ENCODE data around the gene ERI3.
A peak's percentile ranks its signal among the peaks of the same experiment; 100 is the strongest.
"Not testable (repeated sequence)": the region's sequence is repeated elsewhere in the genome, so short reads cannot be mapped to it uniquely, and the experiment has no call there.

Gene ERI3

DNA sequence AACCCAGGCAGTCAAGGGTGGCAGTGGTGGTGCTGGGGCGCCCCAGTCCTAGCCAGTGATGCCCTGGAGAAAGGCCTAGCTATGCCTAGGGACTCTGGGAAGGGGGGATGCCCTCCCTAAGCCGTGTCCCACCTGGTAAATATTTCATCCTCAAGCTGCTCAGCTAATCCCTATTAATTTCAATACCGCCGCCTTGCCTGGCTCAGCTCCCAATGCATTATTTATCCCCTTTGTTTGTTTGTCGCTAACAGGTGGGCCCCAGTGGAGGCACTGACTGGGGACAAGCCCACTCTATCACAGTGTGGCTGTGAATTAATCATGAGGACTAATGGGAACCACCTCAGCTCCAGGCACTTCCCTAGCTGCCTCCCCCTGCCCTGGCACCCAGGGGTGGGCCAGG is 119.2 kb downstream of the ERI3 start:
- no peak for DNase-seq

DNA sequence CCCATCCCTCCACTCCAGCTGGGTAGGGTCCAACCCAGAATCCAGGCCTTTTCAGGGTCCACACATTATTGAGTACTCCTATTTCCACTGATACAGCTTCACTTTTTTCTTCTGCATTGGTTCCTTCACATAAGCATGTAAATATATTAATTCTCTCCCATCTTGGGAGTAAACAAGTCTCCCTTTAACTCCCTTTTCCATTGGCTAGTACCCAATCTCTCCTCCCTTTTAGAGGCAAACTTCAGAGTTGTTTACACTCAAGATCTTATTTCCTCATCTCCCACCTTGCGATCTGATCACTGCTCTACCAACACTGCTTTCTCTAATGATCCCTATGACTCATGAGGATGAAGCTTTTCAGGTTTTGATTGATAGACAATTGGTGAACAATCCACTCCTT is 121.5 kb downstream of the ERI3 start:
- DNase-seq: no peak

DNA sequence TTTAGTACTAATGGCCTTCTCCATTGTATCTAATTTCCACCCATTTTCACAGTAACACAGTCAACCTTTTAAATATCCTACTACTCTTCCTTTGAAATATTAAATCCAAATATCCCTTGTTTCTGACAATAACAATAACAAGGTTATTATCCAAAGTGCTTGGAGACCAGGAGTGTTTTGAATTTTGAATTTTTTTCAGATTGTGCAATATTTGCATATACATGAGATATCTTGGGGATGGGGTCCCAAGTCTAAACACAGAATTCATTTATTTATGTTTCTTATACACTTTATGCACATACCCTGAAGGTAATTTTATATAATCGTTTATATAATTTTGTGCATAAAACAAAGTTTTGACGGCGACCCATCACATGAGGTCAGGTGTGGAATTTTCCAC is 124.3 kb downstream of the ERI3 start:
- DNase-seq: no peak

DNA sequence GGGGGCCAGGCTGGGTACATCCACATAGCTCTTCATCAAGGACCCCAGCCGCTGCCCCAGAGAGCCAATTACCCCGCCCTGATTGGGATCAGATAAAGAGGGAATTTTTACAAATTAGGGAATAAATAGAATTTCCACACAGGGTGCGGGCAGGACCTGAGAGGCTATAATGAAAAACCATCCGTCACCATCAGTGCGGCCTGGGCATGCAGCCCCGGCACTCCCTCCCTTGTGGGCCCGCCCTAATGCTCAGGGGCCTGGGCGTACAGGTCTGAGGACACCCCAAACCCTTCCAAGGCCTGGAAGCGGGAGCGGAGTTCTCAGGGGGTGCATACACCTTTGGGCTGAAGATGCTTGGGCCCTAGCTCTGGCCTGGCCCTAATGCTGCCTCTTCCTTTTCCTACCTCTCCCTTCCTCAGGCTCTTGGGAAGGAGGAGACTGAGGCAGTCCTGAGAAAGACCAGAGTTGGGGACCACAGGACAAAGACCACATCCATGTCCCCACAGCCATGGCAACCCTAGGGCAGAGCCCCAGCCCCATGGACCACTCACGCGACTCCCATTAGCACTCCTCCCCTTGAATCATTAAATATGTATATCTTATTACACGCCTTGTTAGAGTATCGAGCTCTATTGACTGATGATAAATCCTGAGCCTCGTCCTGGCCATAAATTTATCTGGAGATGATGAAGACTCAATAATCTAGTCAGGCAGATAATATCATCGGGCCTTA is 125.5 kb downstream of the ERI3 start:
- no peak for DNase-seq

DNA sequence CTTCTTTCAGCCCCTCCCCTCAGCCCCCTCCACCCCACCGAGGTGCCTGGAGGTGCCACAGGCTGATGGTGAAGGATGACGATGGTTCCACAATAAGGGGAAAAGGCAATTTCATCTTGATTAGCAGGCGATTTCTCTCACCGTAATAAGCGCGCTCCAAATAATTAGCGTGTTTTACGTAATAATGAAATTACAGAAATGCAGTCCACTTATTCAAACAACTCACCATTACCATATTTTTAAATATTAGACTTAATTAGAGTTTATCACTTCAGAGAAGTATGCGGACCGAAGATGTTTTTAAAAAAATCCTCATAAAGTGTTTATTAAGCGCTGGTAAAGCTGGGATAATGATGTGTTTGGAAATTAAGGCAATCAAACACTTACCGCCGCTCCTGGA is 126.8 kb downstream of the ERI3 start:
- DNase-seq: no peak

DNA sequence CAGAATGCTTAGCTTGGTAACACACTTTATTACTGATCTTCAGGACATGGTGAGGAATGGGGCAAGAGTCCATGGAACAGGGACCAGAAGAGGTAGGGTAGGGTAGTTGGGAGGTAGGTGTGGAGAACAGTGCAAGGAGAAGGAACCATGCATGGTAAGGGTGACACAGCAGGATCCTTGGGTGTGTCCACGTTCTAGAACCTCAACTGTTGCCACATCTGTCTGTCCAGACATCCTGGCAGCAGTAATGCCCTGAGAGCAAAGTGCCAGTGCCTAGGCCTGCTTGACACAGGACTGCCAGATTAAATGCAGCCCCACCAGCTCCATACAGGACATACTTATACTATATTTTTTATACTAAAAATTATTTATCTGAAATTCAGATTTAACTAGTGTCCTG is 127.8 kb downstream of the ERI3 start:
- DNase-seq: no peak

DNA sequence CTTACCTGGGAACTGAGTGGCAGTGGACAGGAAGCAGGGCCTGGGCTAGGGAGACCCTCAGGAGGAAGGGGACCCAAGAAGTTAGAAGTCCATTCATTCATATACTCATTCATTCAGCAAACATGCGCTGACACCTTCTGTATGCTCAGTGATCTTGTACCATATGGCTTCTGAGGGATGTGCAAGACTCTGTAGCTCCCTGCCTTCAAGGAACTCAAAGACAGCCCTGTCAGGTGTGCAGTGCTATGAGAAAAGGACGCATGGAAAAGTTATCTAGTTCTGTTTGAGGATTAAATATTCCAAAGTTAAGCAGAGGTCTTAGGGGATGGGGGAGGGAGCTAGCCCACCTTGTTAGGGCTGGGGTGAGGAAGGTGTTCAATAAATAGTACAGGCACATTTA is 129.3 kb downstream of the ERI3 start:
- no peak for DNase-seq

DNA sequence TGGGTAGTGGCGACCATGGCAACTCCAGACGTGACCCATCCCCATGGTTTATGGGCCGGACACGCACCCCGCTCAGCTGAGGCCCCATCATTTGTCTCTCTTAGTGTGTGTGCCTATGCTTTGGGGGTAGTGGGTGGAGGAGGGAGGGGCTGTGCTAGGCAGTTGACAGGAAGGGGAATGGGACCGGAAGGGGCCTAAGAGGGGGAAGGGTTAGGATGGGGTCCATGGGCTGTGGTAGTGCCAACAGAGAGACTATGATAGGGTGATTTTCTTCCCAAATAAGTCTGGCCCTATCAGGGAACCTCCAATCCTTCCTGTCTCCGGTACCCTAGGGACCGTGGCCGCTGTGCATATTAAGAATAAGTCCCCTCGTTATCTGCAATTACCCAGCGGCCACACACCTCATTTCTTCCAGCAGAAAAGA is 131.9 kb downstream of the ERI3 start:
- DNase-seq: no peak

DNA sequence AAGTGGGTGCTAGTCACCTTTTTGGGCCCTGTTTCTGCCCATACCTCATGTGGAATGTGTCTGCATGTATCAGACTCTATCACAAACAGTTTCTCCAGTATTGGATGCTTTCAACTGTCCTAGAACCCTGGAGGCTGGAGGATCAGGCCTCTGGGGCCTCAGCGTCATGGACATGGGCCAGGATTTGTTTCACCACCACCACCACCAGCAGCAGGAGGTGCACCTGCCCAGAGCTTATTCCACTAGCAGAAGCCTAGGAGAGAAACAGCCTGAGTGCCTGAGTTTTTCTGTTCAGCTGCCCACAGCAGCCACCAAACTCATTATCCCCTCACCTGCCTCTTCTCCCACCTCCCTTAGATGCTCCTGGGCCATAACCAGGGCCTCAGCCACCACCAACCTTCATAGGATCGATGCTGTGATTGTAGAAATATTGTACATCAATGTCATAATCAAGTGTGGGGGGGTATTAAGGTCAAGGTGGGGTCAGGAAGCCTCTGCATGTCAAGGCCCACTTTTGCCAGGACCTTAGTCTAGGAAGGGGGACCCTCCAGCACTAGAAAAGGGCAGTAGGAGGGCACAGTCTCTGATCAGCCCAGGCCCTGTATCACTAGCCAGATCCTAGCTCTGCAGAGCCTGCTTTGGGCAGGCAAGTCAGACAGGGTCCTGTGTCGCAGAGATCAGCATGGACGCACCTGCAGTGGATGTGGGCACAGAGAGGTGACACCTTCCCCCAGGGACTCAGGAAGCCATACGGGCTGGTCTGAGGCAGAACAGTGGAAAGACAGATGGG is 132.5 kb downstream of the ERI3 start:
- no peak for DNase-seq

DNA sequence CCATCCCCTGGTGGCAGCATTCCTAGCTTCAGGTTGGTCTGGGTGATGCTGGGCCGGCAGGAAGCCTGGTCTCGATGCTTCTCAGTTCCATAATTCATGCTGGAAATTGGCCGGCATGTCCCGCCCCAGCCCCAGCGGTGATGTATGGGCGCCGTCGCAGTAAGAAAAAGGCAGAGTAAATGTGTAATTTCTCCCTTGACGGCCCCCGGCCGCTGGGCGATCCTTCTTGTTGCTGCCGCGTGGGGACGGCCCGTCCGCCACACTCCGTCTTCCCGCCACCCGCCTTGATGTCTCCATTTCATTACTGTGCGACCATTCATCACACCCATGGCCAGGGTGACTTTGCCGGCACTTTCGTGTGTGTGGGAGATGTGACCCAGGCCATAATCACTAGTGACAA is 133.3 kb downstream of the ERI3 start:
- DNase-seq: no peak

DNA sequence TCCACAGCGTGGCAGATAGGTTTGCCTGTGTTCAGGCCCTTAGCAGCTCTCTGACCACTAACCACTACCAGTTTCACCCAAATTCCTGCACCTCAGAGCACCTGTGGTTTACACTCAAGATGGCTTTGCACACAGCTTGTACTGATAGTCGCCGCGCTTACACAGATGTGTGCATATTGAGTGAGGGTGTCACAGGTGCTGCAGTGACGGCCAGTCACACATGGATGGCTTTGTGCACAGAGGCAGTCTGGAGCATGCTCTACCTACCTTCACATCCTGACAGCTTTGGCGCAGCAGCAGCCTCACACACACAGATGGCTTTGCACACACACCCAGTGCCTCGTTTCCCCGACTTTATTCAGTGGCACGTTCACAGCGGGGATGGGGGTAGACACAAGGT is 134.3 kb downstream of the ERI3 start:
- no peak for DNase-seq

DNA sequence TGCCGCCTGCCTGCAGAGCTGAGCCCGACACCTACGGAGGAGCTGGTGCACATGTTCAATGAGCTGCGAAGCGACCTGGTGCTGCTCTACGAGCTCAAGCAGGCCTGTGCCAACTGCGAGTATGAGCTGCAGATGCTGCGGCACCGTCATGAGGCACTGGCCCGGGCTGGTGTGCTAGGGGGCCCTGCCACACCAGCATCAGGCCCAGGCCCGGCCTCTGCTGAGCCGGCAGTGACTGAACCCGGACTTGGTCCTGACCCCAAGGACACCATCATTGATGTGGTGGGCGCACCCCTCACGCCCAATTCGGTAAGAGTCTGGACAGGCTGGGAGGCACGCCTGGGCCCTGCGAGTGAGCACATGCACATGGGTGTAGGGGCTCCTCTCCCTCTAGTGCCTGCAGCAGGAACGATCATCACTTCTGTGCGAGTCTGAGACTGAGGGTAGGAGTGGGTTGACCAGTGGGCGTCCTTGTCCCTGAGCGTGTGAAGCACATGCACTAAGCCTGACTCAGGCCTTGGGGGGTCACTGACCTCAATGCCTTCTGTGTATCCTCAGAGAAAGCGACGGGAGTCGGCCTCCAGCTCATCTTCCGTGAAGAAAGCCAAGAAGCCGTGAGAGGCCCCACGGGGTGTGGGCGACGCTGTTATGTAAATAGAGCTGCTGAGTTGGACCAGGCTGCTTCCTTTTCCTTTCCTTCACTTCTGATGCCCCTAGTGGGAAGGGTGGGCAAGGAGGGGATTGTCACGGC is 134.9 kb downstream of the ERI3 start:
- no peak for DNase-seq

DNA sequence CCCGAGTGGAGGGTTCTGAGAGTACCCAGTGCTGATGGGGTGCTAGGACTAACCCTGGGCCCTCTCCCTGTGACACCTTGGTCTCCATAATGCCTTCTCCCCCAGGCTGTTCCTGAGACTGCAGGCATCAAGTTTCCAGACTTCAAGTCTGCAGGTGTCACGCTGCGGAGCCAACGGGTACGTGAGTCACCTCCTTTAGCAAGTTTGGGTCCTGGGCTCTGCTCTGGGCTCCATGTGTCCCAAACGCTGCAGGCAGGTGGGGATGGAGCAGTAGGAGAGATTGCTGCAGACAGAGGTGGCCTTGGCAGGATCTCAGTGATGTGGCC is 135.8 kb downstream of the ERI3 start:
- DNase-seq: no peak

DNA sequence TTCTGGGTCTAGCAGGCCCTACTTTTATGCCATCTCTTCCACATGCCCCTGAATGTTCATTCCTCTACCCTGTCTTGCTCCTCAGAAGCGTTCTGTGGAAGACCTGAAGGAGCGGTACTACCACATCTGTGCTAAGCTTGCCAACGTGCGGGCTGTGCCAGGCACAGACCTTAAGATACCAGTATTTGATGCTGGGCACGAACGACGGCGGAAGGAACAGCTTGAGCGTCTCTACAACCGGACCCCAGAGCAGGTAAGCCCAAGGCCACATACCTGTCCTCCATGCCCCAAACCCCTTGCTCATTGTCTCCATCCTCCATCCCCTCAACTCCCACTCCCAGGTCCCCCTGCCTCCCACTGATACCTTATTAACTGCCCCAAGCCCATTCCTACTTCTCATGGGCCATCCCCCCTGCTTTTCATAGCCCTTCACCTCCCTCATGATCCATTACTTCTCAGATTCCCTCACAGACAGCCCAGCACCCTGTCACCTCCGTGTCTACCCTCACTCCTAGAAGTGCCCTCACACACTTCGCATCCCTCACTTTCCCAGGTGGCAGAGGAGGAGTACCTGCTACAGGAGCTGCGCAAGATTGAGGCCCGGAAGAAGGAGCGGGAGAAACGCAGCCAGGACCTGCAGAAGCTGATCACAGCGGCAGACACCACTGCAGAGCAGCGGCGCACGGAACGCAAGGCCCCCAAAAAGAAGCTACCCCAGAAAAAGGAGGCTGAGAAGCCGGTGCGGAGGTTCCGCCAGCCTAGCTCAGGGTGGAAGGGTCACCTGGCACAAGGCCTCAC is 136.4 kb downstream of the ERI3 start:
- no peak for DNase-seq

DNA sequence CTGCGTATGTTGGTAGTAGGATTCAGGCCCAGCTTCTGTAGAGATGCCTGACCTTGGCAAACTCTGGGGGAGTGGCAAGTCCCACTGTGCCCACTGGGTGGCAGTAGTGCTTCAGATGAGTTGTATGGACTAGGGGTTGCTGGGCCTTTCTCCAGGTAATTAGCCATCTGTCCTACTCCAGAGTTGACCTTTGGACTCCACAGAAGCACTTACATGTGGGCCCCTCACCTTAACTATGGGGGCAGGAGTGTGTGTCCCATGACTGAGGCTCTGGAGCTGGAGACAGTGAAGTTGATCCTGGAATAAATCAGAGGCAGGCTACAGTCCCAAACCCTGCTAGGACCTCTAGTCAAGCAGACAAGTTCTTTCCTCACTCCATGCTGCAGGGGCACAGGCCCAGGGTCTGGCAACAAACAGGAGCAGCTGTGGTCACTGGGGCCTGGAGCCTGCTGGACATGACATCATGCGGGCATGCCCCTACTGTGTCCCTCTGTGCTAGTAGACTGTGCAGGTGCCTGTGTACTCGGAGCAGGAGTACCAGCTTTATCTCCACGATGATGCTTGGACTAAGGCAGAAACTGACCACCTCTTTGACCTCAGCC is 137.1 kb downstream of the ERI3 start:
- DNase-seq: peak; percentile 49

DNA sequence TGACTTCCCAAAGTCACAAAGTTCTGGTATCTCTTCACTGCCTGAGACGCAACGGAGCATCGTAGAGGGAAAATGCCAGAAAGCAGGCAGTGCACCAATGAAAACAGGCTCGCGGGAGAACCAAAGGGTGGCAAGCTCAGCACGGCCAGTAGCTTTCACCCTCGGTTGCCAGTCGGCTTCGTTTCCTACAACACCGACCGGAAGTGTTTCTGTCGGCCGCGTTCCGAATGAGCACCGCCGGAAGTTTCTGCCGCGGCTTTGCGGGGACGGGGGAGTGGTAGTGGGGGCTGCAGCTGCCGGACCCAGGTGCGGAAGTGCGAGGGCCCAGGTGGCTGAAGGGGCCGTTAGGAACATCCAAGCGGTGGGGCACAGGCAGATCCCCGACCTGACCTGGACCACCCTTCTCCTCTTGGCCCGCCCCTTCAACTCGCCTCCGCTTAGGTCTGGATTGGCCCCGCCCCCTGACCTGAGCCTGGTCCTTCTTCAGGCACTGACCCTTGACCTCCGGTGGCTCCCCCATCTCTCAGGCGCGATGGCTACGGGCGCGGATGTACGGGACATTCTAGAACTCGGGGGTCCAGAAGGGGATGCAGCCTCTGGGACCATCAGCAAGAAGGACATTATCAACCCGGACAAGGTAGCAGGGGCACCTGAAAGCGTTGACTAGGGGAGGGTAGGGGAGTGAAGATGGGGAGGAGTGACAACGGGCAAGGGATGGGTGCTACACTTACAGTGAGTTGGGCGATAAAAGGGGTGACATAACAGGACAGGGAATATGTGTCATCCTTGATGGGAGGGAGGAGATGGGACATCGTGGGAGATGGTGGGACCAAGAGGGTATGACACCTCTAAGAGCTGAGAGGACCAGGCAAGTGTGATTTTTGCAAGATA is 141.6 kb downstream of the ERI3 start, which contains the start of gene DMAP1:
DMAP1 (plus strand) TSS at position 250 of the 891 bp plus-strand sequence; CDS start at position 533, 283 bp downstream.
- DNase-seq: peak; percentile 84

DNA sequence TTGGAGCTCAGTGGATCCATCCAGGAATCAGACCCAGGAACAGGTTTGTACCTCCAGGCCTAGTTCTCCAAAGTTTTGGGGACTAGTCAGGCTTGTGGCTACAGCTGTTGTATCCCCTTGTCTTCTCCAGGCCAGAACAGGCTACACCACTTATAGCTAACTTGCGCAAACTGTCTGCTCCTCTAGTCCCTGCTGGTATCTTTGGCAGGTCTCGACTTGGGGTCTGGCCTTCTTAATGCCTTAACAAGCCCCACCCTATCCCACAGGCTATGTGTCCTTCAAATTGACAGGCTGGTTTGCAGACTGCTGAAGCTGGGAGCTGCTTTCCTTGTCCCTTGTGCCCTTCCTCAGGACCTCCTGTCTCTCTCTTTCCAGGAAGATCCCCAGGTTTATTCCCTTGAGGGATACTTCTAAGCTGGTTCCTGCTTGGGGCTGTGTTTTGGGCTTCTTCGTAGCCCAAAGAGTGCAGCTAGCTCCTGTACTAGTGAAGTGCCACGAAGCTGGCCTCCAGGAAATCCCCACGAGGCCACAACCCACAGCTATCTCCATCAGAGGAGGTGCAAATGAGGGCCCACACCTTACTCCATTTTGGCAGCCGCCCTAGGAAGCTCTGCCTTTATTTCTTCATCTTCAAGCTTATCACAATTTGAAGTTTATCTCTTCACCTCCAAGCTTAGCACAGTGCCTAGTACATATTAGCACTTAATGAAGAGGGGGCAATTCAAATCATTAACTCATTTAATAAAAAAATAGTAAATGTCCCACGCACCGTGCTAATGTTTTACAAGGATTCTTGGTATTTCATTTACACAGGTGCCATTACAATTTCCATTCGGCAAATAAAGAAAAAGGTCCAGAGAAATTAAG is 142.5 kb downstream of the ERI3 start:
- no peak for DNase-seq

DNA sequence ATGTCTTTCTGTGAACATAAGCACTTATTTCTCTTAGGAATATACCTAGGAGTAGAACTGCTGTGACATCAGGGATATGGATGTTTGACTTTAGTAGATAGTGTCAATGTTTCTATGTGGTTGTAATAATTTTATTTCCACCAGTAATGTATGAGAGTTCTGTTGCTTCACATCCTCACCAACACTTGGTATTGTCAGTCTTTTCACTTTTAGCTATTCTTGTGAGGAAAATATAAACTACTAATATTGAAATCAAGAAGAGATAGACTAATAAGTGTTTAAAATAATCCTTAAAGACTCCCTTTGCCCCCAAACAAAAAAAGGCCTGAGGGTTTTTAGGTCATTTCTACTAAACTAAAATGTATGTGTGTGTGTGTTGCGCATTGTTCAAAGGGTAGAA is 144.5 kb downstream of the ERI3 start:
- DNase-seq: no peak

DNA sequence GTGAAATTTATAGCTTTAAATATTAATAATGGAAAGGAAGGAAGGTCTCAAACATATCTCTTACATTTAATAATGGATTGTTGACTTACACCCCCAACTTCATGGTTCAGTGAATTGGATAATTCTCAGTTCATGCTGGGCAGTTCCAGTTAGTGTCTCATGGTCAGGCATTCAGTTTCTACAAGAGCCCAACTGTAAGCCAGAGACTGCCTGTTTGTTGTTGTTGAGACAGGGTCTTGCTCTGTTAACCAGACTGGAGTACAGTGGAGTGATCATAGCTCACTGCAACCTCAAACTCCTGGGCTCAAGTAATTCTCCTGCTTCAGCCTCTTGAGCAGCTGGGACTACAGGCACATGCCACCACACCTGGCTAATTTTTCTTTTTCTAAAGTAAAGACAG is 146.8 kb downstream of the ERI3 start:
- DNase-seq: no peak

DNA sequence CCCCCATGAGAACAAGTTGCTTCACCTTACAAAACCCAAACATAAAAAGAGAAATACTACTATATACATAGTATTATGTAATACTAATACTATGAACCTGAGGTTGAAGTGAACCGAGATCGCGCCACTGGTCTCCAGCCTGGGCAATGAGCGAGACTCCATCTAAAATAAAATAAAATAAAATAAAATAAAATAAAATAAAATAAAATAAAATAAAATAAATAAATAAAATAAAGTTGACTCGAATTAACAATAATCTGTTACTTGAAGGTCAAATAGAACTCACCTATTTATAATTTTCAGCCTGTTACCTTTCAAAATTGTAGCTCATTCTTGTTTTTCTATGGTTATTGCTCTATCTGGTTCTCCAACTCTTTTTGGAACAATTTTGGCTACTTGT is 148.5 kb downstream of the ERI3 start:
- DNase-seq: not testable (repeated sequence)

DNA sequence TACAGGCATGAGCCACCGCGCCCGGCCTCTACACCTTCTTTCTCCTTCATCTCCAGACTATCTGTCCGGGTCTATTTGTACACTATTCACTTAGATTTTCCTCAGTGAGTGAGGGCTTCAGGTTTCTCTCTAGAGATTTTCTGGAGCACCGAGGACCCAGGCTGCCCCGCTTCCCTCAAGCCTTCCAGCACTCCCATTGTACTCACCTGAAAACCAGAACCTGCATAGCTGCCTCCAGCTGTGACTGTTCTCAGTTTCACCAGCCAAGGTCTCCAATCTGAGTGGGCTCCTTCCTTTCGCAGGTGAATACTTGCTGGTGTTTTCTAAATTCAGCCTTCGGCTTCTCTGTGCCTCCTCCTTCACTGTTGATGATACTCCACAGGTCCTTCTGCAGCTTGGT is 154.7 kb downstream of the ERI3 start:
- DNase-seq: no peak
